NCI-H128 (cell line): ENCODE data around the gene GOLGA8O.
"Not testable (repeated sequence)": the region's sequence is repeated elsewhere in the genome, so short reads cannot be mapped to it uniquely, and the experiment has no call there.

Experiments
- DNase-seq: peaks from one replicate; lab custom pipeline; 2025; ENCODE audit not compliant: unreplicated experiment; lab: John Stamatoyannopoulos, UW

The GOLGA8O gene

GRCh38 chr15:32455534-32455933 is at the start of gene GOLGA8O:
TSS of gene GOLGA8O (minus strand) at chr15:32455634. CDS start at chr15:32455536, 98 bp downstream.
- not testable (repeated sequence) for DNase-seq

GRCh38 chr15:32504152-32504811 is 48.8 kb upstream of the GOLGA8O start:
- not testable (repeated sequence) for DNase-seq

GRCh38 chr15:32502946-32503345 is 47.5 kb upstream of the GOLGA8O start:
- DNase-seq = not testable (repeated sequence)

- not testable (repeated sequence) for DNase-seq
Measured at GRCh38 chr15:32492768-32493167, 37.3 kb upstream of the GOLGA8O start.

GRCh38 chr15:32486474-32486873 is 31.0 kb upstream of the GOLGA8O start:
- DNase-seq = not testable (repeated sequence)

- DNase-seq = not testable (repeated sequence)
Measured at GRCh38 chr15:32483377-32483776, 27.9 kb upstream of the GOLGA8O start.

GRCh38 chr15:32481683-32482082 is 26.2 kb upstream of the GOLGA8O start:
- DNase-seq = not testable (repeated sequence)

- DNase-seq = not testable (repeated sequence)
Measured at GRCh38 chr15:32468076-32468475, 12.6 kb upstream of the GOLGA8O start.

GRCh38 chr15:32440445-32440977 is 14.9 kb downstream of the GOLGA8O start:
- DNase-seq = not testable (repeated sequence)

GRCh38 chr15:32434102-32434963 is 21.1 kb downstream of the GOLGA8O start:
- not testable (repeated sequence) for DNase-seq

GRCh38 chr15:32427635-32428034 is 27.8 kb downstream of the GOLGA8O start:
- DNase-seq = not testable (repeated sequence)

GRCh38 chr15:32426511-32426910 is 28.9 kb downstream of the GOLGA8O start:
- DNase-seq = not testable (repeated sequence)

GRCh38 chr15:32407903-32408302 is 47.5 kb downstream of the GOLGA8O start:
- not testable (repeated sequence) for DNase-seq

- not testable (repeated sequence) for DNase-seq
Measured at GRCh38 chr15:32403192-32403591, 52.2 kb downstream of the GOLGA8O start, which contains the start of gene GOLGA8K. TSS of gene GOLGA8K (minus strand) at chr15:32403292. CDS start at chr15:32403194, 98 bp downstream.

GRCh38 chr15:32396522-32396921 is 58.9 kb downstream of the GOLGA8O start:
- DNase-seq = not testable (repeated sequence)
